Brain pericyte (primary cell): ENCODE results near the gene PIEZO1.
A peak's percentile ranks its signal among the peaks of the same experiment; 100 is the strongest.

Source experiments
- DNase-seq: peaks from one replicate; pipeline ENCODE4 v3.0.0-alpha.2; 2012; ENCODE audit warnings: low read depth, low spot score

Gene PIEZO1

DNA sequence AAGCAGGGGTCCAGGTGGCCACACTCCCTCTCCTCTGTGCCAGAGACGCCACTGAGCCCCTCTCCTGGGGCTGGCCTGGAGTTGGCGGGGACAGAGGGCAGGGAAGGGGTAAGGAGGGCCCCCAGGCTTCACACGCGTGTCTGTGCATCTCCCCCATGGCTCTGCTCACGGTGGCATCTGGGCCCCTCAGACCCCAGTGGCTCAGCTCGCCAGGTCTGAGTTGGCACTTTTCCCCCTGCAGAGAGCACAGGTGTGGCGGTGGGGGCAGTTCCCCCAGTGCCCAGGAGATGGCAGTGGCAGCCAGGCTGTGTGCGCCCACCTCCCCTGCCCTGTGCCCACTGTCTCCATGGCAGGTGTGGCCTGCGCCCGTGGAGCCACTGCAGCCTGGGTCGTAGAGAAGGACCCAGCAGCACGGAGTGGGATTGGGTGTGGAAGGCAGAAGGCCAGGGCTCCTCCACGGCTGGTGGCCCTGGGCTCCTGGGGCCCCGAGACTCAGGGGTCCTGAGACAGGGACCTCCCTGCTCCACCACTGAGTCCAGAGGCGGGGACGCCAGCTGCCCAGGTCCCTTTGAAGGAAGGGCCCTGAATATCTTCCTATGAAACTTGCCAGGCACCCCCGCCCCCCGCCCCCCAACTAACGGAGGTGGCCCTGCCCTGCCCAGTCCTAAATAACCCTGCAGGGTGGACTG, 31.0 kb upstream of the PIEZO1 start:
- no peak for DNase-seq

DNA sequence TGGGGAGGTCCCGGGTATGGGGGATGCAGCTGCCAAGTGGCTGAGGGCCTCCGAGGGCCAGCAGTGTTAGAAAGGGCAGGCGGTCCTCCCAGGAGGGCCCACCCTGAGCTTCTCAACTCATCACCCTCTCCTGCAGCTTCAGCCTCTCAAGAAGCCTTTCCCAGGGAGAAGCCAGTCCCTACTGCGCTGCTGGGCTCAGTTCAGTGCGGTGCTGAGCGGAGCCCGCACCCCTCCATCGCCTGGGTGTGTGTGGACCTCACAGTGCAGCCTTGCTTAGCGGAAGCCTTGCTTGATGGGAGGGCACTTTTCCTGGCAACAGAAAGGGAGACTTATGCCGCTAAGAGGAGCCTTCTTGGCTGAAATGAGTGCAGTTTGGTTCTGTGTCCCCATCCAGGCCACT, 30.2 kb upstream of the PIEZO1 start:
- no peak for DNase-seq

DNA sequence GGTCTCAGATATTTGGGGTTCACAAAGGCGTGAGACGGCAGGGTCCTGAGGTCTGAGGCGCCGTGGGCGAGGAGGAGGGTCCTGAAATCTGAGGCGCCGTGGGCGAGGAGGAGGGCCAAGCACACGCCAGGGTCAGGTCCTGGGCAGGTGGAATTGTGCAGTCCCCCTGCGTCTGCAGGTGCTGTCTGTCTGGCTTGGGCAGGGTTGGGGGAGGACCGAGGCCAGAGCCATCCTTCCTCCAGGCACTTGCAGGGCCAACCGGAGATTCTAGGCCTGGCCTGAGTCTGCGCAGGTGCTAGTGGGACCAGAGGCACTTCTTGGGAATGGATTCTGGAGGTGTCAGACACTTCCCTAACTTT, 29.1 kb upstream of the PIEZO1 start:
- DNase-seq, result no peak

GRCh38 chr16:88813269-88814143, 28.5 kb upstream of the PIEZO1 start:
- no peak for DNase-seq

DNA sequence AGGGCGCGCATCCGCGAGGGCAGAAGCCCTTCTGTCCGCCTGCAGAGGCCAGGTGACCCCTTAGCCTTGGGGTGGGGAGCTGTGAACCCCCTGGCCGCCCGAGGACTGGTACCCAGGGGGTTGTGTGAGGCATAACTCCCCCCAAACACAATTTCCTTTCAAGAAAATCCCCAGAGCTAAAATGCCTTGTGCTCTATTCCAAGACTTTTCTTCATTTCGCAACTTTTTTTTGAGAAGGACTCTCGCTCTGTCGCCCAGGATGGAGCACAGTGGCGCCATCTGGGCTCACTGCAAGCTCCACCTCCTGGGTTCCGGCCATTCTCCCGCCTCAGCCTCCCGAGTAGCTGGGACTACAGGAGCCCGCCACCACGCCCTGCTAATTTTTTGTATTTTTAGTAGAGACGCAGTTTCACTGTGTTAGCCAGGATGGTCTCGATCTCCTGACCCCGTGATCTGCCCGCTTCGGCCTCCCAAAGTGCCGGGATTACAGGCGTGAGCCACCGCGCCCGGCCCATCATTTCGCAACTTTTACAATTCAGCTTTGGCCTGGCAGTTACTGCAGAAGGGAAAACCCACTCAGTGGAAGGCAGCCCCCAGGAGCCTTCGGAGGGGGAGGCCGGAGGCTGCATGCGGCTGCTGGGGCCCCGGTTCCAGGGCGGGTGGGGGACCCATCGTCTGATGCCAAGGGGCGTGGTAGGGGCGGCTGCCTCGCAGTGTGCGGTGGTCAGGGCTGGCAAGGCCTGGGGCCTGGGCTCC, 27.7 kb upstream of the PIEZO1 start:
- DNase-seq, result no peak

DNA sequence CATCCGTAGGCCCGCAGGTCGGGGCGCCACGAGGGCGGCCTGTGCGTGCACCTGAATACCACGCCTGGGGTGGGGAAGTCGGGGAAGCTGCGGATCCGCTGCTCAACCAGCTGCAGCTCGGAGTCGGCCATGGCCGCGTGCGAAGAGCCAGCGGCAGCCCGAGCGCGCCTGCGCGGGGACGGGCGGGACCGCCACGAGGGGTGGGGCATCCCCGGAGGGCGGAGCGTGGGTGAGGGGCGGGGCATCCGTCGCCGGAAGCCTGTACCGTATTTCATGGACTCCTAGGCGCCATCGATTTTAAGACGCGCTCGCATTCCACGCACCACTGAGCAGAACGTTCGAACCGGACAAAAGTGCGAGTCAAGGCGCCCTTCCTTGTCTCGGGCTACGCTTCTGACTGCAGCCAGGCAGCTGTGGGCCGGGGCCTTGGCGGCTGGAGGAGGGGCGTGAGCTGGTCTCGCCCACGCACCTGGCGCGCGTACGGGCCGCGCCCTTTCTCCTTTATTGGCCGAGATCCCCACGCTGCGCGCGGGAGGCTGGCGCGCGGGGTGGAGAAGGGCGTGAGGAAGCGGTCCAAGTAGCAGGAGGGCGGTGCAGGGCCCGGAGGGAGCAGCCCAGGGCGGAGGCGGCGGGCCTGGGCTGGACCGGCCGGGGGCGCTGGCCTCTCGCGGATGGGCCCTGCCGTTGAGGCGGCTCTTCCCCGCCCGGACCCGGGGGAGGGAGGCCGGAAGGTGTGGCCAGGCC, 26.9 kb upstream of the PIEZO1 start, which contains the start of gene APRT:
Gene APRT (minus strand): TSS at position 160 of the 744 bp plus-strand sequence. CDS start 29 bp downstream, at position 131.
- peak; percentile 87 for DNase-seq

- DNase-seq, result peak; percentile 50
These were observed 26.1 kb upstream of the PIEZO1 start for GRCh38 chr16:88810912-88811768.

GRCh38 chr16:88810166-88810911, 25.3 kb upstream of the PIEZO1 start:
- no peak for DNase-seq

DNA sequence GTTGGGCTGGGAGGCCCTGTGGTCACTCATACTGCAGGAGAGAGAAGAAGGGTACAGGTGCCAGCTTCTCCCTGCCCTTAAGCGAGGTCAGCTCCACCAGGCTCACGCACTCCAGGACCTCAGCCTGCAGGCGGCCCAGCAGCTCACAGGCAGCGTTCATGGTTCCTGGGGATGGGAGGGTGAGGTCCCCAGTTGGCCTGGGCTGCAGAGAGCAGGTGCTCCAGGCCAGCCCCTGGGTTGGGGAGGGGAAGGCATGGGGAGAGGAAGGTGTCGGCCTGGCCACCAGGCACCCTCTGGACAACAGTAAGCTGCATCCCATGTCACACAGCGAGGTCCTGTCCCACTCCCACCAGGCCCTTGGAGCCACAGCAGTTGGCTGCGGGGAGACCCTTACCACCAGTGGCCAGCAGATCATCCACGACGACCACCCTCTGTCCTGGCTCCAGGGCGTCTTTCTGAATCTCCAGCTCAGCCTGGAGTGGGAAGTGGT, 24.7 kb upstream of the PIEZO1 start:
- DNase-seq, result no peak

- no peak for DNase-seq
These were observed 24.2 kb upstream of the PIEZO1 start for GRCh38 chr16:88809068-88809675.

- DNase-seq, result no peak
These were observed 22.8 kb upstream of the PIEZO1 start for GRCh38 chr16:88807626-88808453.

DNA sequence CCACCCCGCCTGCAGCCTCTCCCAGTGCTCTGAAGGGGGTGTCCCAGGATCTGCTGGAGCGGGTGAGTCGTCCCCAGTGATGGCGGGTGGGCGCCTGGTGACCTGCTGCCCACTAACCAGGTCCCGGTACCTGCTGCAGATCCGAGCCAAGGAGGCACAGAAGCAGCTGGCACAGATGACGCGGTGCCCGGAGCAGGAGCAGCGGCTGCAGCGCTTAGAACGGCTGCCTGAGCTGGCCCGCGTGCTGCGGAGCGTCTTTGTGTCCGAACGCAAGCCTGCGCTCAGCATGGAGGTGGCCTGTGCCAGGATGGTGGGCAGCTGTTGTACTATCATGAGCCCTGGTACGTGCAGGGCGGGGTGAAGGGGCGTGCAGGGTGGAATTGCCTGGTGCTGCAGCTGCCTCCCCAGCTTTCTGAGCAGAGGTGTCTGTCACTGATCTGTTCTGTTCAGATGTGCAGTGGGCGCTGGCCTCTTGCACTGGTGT, 22.2 kb upstream of the PIEZO1 start:
- no peak for DNase-seq

DNA sequence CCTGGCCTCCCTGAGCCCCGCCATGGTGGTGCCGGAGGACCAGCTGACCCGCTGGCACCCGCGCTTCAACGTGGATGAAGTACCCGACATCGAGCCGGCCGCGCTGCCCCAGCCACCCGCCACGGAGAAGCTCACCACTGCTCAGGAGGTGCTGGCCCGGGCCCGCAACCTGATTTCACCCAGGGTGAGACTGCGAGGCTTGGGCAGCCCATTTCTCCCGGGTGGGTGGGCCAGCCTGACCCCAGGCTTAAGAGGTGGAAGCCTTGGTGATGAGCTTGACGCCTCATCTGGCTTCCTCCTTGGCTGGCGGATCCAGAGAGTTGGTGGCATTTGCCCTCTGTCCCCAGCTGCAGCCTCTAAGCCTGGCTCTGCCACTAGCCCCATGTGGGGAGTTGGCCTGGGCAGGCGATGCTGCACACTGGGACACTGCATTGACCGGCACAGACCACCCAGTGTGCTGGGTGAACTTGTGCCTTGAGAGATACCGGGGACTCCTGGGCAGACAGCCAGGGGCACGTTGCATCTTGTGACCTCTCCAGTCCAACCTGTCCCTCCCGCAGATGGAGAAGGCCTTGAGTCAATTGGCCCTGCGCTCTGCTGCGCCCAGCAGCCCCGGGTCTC, 21.6 kb upstream of the PIEZO1 start:
- no peak for DNase-seq

GRCh38 chr16:88805887-88806393, 20.9 kb upstream of the PIEZO1 start:
- no peak for DNase-seq

- no peak for DNase-seq
These were observed 20.3 kb upstream of the PIEZO1 start for GRCh38 chr16:88805340-88805715.

GRCh38 chr16:88804552-88805339, 19.7 kb upstream of the PIEZO1 start:
- DNase-seq, result no peak

DNA sequence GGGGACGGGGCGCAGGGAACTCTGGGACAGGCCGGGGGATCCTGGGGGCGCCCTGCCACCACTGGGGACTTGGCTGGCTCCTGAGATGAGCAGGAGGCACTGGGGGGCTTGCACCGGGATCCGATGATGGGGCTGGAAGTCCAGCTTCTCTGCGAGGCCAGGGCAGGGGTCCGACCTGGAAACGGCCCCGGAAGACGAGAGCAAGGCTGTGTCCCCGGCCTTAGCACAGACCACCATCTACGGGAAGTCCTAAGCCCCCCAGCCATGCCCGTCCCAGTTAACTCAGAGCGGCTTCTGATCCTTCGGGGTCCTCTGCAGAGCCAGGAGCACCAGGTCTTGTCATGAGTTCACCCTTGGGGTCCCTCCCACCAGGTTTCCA, 19.1 kb upstream of the PIEZO1 start:
- DNase-seq, result no peak
